ENCODE measurements around the gene PRR19. TPM values are rescaled to one million over a fixed set of nuclear protein-coding genes. Genes with fewer than 3 reads are reported as not detected.

The PRR19 gene
- polyA plus RNA-seq, 3 donors = 0.35 to 0.51 (median 0.38) TPM

DNA sequence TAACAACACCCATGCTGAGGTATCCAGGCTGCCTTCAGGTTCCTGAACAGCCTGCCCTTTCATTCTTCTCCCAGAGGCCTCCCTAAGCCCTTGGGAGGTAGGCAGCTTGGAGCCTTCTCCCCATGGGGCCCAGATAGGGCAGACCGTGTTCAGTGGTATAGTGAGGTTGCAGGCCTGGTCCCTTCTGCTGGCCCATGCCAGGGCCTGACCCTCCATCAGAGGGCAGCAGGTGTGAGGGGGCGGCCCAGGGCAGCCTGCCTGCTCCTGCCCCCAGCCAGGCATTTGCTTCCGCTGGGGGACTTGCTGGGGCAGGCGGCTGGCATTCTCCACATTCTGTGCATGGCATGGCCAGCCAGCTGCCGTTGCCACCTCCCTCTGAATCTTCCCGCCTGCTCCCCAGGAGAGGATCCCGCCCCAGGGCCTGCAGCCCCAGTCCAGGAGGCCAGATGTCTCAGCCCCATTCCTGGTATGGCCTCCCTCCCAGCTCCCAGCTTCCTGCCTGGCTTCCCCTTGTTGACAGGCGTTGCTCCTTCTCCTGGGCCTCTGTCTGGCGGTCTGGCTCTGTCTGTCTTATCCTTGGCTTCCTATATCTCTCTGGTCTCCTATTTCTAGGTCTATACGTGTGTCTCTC, 24.0 kb upstream of the PRR19 start:
- Mint-ChIP-seq H3K27me3 (ENCODE audit: low read depth in 3 of 3) (peaks cover 0 to 5% (median 2%) of the 10 kb centered on the region in 3 donors), H3K27ac (no peak overlapping the region), H3K4me3 (no peak overlapping the region), H3K4me1 (peaks cover 41% of the 10 kb centered on the region), H3K36me3 (peaks cover 36 to 48% of the 10 kb centered on the region in 2 donors), H3K9me3 (no peaks in the 10 kb centered on the region)
- intact Hi-C loops (cut with micrococcal nuclease) = no loop called here
- no peak overlapping the region for H3K9ac ChIP-seq (ENCODE audit: insufficient read depth, low read length, poor library complexity, severe bottlenecking)
- H4K20me1 ChIP-seq (ENCODE audit: insufficient read depth, low read length) = peaks cover 72% of the 10 kb centered on the region
- H3K79me2 ChIP-seq (ENCODE audit: insufficient read depth, low read length) = peaks cover 82% of the 10 kb centered on the region
- H3K4me1 ChIP-seq (ENCODE audit: control insufficient read depth in 1 of 2, insufficient read depth in 2 of 2, low read length in 2 of 2) = peaks cover 40 to 68% of the 10 kb centered on the region in 2 donors
- peaks cover 29 to 47% of the 10 kb centered on the region in 2 donors for H3K36me3 ChIP-seq (replicated peaks in 1 of 2; ENCODE audit: control insufficient read depth in 1 of 2, insufficient read depth in 2 of 2, low read length in 2 of 2)
- no peak overlapping the region for H3K27ac ChIP-seq (ENCODE audit: low read depth in 1 of 2, low read length in 2 of 2)
- TF ChIP-seq, protein P1, sequence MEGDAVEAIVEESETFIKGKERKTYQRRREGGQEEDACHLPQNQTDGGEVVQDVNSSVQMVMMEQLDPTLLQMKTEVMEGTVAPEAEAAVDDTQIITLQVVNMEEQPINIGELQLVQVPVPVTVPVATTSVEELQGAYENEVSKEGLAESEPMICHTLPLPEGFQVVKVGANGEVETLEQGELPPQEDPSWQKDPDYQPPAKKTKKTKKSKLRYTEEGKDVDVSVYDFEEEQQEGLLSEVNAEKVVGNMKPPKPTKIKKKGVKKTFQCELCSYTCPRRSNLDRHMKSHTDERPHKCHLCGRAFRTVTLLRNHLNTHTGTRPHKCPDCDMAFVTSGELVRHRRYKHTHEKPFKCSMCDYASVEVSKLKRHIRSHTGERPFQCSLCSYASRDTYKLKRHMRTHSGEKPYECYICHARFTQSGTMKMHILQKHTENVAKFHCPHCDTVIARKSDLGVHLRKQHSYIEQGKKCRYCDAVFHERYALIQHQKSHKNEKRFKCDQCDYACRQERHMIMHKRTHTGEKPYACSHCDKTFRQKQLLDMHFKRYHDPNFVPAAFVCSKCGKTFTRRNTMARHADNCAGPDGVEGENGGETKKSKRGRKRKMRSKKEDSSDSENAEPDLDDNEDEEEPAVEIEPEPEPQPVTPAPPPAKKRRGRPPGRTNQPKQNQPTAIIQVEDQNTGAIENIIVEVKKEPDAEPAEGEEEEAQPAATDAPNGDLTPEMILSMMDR (IDR thresholded peaks at IDR 0.05) = no peak
- H3K4me2 ChIP-seq (replicated peaks; ENCODE audit: extremely low read depth, low read length, poor library complexity, severe bottlenecking) = no peak overlapping the region
- H3K9me3 ChIP-seq (replicated peaks in 1 of 2; ENCODE audit: control insufficient read depth in 1 of 2, insufficient read depth in 1 of 2, low read length in 2 of 2) = no peaks in the 10 kb centered on the region
- H3K4me3 ChIP-seq (replicated peaks in 1 of 3; ENCODE audit: low read depth in 2 of 3, low read length in 3 of 3) = no peak overlapping the region
- DNase-seq = peak in 1 of 3 donors; percentile 3
- no peak overlapping the region for H2AFZ ChIP-seq (ENCODE audit: insufficient read depth, low read depth, low read length, poor library complexity, severe bottlenecking)
- no peaks in the 10 kb centered on the region for H3K27me3 ChIP-seq (ENCODE audit: control insufficient read depth in 2 of 2, insufficient read depth in 2 of 2, low read length in 2 of 2)
- WGBS (ENCODE audit: insufficient coverage) = 60% methylated on average over 9 of the region's 10 CpGs

DNA sequence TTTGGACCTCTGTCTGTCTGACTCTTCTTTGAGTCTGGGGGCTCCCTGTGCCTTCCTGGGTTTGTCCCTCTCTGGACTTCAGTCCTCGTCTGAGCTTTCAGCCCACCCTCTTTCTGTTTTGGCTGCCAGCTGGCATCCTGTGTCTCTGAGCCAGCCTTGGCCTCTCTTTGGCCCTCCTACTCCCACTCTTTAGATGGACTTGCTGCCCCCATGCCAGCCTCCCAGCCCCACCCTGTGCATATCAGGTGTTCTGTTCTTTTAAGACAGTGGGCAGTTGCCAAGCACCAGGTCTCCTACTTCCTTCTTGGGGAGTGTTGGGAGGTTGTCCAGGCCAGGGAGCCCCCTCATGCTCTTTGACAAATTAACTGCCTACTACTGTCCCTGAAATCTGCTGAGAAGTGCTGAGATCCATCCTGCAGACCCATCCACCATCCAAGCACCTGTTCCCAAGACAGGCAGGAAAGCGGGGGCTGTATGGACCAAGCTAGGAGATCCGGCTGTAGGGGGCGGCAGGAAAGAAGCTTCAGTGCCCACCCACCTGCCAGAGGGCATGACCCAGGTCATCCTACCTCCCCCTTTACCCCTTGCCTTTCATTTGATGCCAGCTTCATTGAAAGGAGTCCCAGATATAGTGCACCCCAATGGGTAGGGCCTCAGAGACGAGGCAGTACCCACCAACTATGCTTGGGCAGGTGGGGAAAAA, 23.3 kb upstream of the PRR19 start:
- Mint-ChIP-seq H3K27me3 (ENCODE audit: low read depth in 3 of 3) (peaks cover 0 to 5% (median 2%) of the 10 kb centered on the region in 3 donors), H3K27ac (peak overlapping the region in 1 of 7 donors; percentile 38), H3K4me1 (peaks cover 41% of the 10 kb centered on the region), H3K9me3 (no peaks in the 10 kb centered on the region), H3K36me3 (peaks cover 30 to 41% of the 10 kb centered on the region in 2 donors), H3K4me3 (peak overlapping the region in 1 of 2 donors; percentile 80)
- peaks cover 78% of the 10 kb centered on the region for H3K79me2 ChIP-seq (ENCODE audit: insufficient read depth, low read length)
- WGBS (ENCODE audit: insufficient coverage) = 50% methylated on average over 1 of the region's 5 CpGs
- no peaks in the 10 kb centered on the region for H3K27me3 ChIP-seq (ENCODE audit: control insufficient read depth in 2 of 2, insufficient read depth in 2 of 2, low read length in 2 of 2)
- H3K4me2 ChIP-seq (replicated peaks; ENCODE audit: extremely low read depth, low read length, poor library complexity, severe bottlenecking) = peak overlapping the region; percentile 79
- peak overlapping the region in 1 of 3 experiments; percentile 86 for H3K4me3 ChIP-seq (replicated peaks in 1 of 3; ENCODE audit: low read depth in 2 of 3, low read length in 3 of 3)
- H3K9me3 ChIP-seq (replicated peaks in 1 of 2; ENCODE audit: control insufficient read depth in 1 of 2, insufficient read depth in 1 of 2, low read length in 2 of 2) = no peaks in the 10 kb centered on the region
- H3K9ac ChIP-seq (ENCODE audit: insufficient read depth, low read length, poor library complexity, severe bottlenecking) = no peak overlapping the region
- H2AFZ ChIP-seq (ENCODE audit: insufficient read depth, low read depth, low read length, poor library complexity, severe bottlenecking) = no peak overlapping the region
- intact Hi-C loops (cut with micrococcal nuclease) = no loop called here
- TF ChIP-seq, protein P1 (IDR thresholded peaks at IDR 0.05) = no peak
- H3K36me3 ChIP-seq (replicated peaks in 1 of 2; ENCODE audit: control insufficient read depth in 1 of 2, insufficient read depth in 2 of 2, low read length in 2 of 2) = peaks cover 22 to 40% of the 10 kb centered on the region in 2 donors
- peak in 1 of 3 donors; percentile 3 for DNase-seq
- peaks cover 45 to 75% of the 10 kb centered on the region in 2 donors for H3K4me1 ChIP-seq (ENCODE audit: control insufficient read depth in 1 of 2, insufficient read depth in 2 of 2, low read length in 2 of 2)
- H3K27ac ChIP-seq (ENCODE audit: low read depth in 1 of 2, low read length in 2 of 2) = no peak overlapping the region
- H4K20me1 ChIP-seq (ENCODE audit: insufficient read depth, low read length) = peaks cover 69% of the 10 kb centered on the region
